ENCODE results near the gene SLC22A23. TPM values are rescaled to one million over a fixed set of nuclear protein-coding genes. Genes with fewer than 3 reads are reported as not detected.
A peak's percentile ranks its signal among the peaks of the same experiment; 100 is the strongest.

Gene SLC22A23
- total and polyA plus RNA-seq, 2 experiments from 2014 or later = 6.1 to 38.3 TPM

DNA sequence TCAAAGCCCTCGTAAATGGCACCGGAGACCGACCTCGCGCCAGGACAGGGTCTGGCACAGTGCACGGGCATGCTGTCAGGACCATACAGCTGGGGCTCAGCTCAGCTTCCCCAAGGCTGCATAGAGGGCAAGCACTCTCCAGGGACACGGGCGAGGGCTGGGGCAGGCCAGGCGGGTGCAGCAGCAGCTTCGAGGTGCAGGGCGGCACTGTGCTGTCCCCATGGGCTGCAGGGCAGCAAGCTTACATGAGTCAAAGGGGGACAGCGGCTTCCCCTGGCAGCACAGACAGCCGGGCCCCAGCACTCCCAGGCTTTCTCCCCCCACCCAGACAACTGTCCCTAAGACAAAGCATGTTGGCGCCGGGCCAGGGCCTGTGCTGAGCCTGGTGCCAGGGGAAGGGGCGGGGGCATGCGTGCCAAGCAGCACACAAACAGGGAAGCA is 172.4 kb downstream of the SLC22A23 start:
- Mint-ChIP-seq H3K27ac (no peak overlapping the region; the same call in 1 of the 2 replicates), H3K27me3 (ENCODE audit: insufficient read depth, low read depth, poor library complexity) (peaks cover 10% of the 10 kb centered on the region), H3K4me1 (peaks cover 34% of the 10 kb centered on the region), H3K36me3 (ENCODE audit: low read depth) (peaks cover 73% of the 10 kb centered on the region), H3K9me3 (no peaks in the 10 kb centered on the region), H3K4me3 (no peak overlapping the region)
- DNase-seq (ENCODE audit: low spot score) (no peak), ATAC-seq (no peak)
- 0 out of 2 replicates have a peak, but pooled peaks have one; percentile 14 for TF ChIP-seq POLR2AphosphoS5 (IDR thresholded peaks at IDR 0.05; ENCODE audit: low read depth)
- TF ChIP-seq, protein P1, sequence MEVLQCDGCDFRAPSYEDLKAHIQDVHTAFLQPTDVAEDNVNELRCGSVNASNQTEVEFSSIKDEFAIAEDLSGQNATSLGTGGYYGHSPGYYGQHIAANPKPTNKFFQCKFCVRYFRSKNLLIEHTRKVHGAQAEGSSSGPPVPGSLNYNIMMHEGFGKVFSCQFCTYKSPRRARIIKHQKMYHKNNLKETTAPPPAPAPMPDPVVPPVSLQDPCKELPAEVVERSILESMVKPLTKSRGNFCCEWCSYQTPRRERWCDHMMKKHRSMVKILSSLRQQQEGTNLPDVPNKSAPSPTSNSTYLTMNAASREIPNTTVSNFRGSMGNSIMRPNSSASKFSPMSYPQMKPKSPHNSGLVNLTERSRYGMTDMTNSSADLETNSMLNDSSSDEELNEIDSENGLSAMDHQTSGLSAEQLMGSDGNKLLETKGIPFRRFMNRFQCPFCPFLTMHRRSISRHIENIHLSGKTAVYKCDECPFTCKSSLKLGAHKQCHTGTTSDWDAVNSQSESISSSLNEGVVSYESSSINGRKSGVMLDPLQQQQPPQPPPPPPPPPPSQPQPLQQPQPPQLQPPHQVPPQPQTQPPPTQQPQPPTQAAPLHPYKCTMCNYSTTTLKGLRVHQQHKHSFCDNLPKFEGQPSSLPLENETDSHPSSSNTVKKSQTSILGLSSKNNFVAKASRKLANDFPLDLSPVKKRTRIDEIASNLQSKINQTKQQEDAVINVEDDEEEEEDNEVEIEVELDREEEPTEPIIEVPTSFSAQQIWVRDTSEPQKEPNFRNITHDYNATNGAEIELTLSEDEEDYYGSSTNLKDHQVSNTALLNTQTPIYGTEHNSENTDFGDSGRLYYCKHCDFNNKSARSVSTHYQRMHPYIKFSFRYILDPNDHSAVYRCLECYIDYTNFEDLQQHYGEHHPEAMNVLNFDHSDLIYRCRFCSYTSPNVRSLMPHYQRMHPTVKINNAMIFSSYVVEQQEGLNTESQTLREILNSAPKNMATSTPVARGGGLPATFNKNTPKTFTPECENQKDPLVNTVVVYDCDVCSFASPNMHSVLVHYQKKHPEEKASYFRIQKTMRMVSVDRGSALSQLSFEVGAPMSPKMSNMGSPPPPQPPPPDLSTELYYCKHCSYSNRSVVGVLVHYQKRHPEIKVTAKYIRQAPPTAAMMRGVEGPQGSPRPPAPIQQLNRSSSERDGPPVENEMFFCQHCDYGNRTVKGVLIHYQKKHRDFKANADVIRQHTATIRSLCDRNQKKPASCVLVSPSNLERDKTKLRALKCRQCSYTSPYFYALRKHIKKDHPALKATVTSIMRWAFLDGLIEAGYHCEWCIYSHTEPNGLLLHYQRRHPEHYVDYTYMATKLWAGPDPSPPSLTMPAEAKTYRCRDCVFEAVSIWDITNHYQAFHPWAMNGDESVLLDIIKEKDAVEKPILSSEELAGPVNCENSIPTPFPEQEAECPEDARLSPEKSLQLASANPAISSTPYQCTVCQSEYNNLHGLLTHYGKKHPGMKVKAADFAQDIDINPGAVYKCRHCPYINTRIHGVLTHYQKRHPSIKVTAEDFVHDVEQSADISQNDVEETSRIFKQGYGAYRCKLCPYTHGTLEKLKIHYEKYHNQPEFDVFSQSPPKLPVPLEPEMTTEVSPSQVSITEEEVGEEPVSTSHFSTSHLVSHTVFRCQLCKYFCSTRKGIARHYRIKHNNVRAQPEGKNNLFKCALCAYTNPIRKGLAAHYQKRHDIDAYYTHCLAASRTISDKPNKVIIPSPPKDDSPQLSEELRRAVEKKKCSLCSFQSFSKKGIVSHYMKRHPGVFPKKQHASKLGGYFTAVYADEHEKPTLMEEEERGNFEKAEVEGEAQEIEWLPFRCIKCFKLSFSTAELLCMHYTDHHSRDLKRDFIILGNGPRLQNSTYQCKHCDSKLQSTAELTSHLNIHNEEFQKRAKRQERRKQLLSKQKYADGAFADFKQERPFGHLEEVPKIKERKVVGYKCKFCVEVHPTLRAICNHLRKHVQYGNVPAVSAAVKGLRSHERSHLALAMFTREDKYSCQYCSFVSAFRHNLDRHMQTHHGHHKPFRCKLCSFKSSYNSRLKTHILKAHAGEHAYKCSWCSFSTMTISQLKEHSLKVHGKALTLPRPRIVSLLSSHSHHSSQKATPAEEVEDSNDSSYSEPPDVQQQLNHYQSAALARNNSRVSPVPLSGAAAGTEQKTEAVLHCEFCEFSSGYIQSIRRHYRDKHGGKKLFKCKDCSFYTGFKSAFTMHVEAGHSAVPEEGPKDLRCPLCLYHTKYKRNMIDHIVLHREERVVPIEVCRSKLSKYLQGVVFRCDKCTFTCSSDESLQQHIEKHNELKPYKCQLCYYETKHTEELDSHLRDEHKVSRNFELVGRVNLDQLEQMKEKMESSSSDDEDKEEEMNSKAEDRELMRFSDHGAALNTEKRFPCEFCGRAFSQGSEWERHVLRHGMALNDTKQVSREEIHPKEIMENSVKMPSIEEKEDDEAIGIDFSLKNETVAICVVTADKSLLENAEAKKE (CRISPR knock-in tag; IDR thresholded peaks at IDR 0.05) = no peak
- no peak overlapping the region for H3K4me2 ChIP-seq
- peaks cover 21% of the 10 kb centered on the region for H3K4me1 ChIP-seq (ENCODE audit: insufficient read depth)
- no peak overlapping the region for H3K4me3 ChIP-seq
- no peak overlapping the region for H2AFZ ChIP-seq
- H4K20me1 ChIP-seq (replicated peaks; ENCODE audit: insufficient read depth) = no peaks in the 10 kb centered on the region
- no peaks in the 10 kb centered on the region for H3K27me3 ChIP-seq (ENCODE audit: insufficient read depth)
- peaks cover 4% of the 10 kb centered on the region; the same call in 1 of the 2 replicates for H3K36me3 ChIP-seq (ENCODE audit: insufficient read depth)
- H3K27ac ChIP-seq (ENCODE audit: low read depth) = no peak overlapping the region
- H3F3A ChIP-seq (replicated peaks; ENCODE audit: low read depth) = peaks cover 11% of the 10 kb centered on the region; the same call in 1 of the 2 replicates
- H3K9me2 ChIP-seq (ENCODE audit: insufficient read depth) = no peaks in the 10 kb centered on the region
- no peaks in the 10 kb centered on the region for H3K79me2 ChIP-seq (replicated peaks; ENCODE audit: insufficient read depth)

DNA sequence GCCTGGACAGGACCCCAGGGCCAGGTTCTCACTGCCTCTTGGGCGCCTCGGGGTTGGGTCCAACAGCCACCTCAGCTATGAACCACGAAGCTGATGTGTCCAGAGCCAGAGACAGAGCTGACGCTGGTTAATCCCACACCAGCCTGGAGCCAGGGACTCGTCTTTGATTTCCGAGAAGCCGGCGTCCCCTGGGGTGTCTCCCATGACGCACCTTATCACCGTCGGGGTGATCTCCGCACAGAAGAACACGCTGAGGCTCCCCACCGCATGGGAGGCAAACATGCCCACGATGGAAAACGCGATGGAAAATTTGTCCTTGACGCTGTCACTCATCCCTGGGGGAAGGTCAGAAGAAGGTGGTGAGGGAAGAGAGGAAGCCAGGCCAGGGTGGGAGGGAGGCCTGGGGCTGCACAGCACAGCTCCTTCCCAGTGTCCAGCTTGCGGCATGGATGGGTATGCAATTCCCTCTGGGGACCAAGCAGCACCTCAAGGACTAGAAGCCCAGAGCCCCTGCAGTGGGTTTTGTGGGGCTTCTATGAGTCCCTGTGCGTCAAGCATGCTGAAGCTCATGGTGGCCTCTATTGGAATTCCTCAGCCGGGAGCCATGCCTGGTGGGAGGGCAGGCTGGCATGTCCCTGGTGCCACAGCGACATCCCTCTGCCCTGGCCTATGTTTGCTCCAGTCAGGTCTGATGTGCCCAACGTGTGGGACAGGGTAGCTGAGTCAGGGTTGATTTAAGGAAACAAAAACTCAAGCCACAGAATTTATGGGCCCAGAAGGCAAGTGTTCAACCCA is 173.0 kb downstream of the SLC22A23 start:
- DNase-seq (ENCODE audit: low spot score) = no peak
- Mint-ChIP-seq H3K4me3 (no peak overlapping the region), H3K27me3 (ENCODE audit: insufficient read depth, low read depth, poor library complexity) (peaks cover 12% of the 10 kb centered on the region), H3K36me3 (ENCODE audit: low read depth) (peaks cover 70% of the 10 kb centered on the region), H3K9me3 (no peaks in the 10 kb centered on the region), H3K27ac (peak overlapping the region; percentile 49), H3K4me1 (peaks cover 34% of the 10 kb centered on the region)
- Histone ChIP-seq H3K36me3 (ENCODE audit: insufficient read depth) (peaks cover 4% of the 10 kb centered on the region; the same call in 1 of the 2 replicates), H4K20me1 (replicated peaks; ENCODE audit: insufficient read depth) (no peaks in the 10 kb centered on the region), H3K9me2 (ENCODE audit: insufficient read depth) (no peaks in the 10 kb centered on the region), H3F3A (replicated peaks; ENCODE audit: low read depth) (peaks cover 11% of the 10 kb centered on the region), H3K4me2 (no peak overlapping the region), H3K27ac (ENCODE audit: low read depth) (peak overlapping the region; percentile 87; the same call in 1 of the 2 replicates), H2AFZ (no peak overlapping the region), H3K4me1 (ENCODE audit: insufficient read depth) (peaks cover 21% of the 10 kb centered on the region), H3K4me3 (no peak overlapping the region), H3K27me3 (ENCODE audit: insufficient read depth) (no peaks in the 10 kb centered on the region), H3K79me2 (replicated peaks; ENCODE audit: insufficient read depth) (no peaks in the 10 kb centered on the region)
- no peak for ATAC-seq
- TF ChIP-seq, protein P1 (CRISPR knock-in tag; IDR thresholded peaks at IDR 0.05) = no peak
